ENCODE data around the gene GBE1.
"Not testable (repeated sequence)": the region's sequence is repeated elsewhere in the genome, so short reads cannot be mapped to it uniquely, and the experiment has no call there.

Gene GBE1

GRCh38 chr3:81778678-81779182 lies 17.3 kb upstream of the GBE1 start:
- H3F3A ChIP-seq (ENCODE audit: insufficient read depth, low read length): no peaks in the 10 kb centered on the region
- TF ChIP-seq EZH2 (optimal IDR thresholded peaks at IDR 0.05; ENCODE audit: low read depth, low read length): no peak
- no peak for TF ChIP-seq CTCF (IDR thresholded peaks at IDR 0.05; ENCODE audit: low read length)
- TF ChIP-seq EZH2phosphoT487 (IDR thresholded peaks at IDR 0.05; ENCODE audit: low read length): no peak
- no peaks in the 10 kb centered on the region for H3K79me2 ChIP-seq (ENCODE audit: low read length)
- H3K9me2 ChIP-seq (replicated peaks; ENCODE audit: insufficient read depth, low read length): no peaks in the 10 kb centered on the region
- H3K4me2 ChIP-seq (ENCODE audit: low read depth, low read length): no peak overlapping the region
- no peaks in the 10 kb centered on the region for H3K4me1 ChIP-seq (ENCODE audit: low read length)
- no peaks in the 10 kb centered on the region for H4K20me1 ChIP-seq (ENCODE audit: insufficient read depth, low read length)
- H3K27me3 ChIP-seq (replicated peaks; ENCODE audit: insufficient read depth, low read length): no peaks in the 10 kb centered on the region
- H3K4me3 ChIP-seq (ENCODE audit: low read length): no peak overlapping the region
- no peak overlapping the region for H2AFZ ChIP-seq (ENCODE audit: low read length)
- no peak overlapping the region for H3K9ac ChIP-seq (ENCODE audit: low read length)
- no peak overlapping the region for H3K27ac ChIP-seq (ENCODE audit: low read length)
- DNase-seq: no peak
- no peaks in the 10 kb centered on the region for H3K36me3 ChIP-seq (replicated peaks; ENCODE audit: insufficient read depth, low read length)
- no peaks in the 10 kb centered on the region for H3K9me3 ChIP-seq (replicated peaks; ENCODE audit: insufficient read depth, low read length)

- Histone ChIP-seq H2AFZ (ENCODE audit: low read length) (no peak overlapping the region), H3K9me3 (replicated peaks; ENCODE audit: insufficient read depth, low read length) (no peaks in the 10 kb centered on the region), H3K79me2 (ENCODE audit: low read length) (no peaks in the 10 kb centered on the region), H3K4me1 (ENCODE audit: low read length) (no peaks in the 10 kb centered on the region), H3K4me3 (ENCODE audit: low read length) (no peak overlapping the region), H3K36me3 (replicated peaks; ENCODE audit: insufficient read depth, low read length) (no peaks in the 10 kb centered on the region), H3K9ac (ENCODE audit: low read length) (no peak overlapping the region), H3K9me2 (replicated peaks; ENCODE audit: insufficient read depth, low read length) (no peaks in the 10 kb centered on the region), H3K4me2 (ENCODE audit: low read depth, low read length) (no peak overlapping the region), H4K20me1 (ENCODE audit: insufficient read depth, low read length) (no peaks in the 10 kb centered on the region), H3F3A (ENCODE audit: insufficient read depth, low read length) (no peaks in the 10 kb centered on the region), H3K27me3 (replicated peaks; ENCODE audit: insufficient read depth, low read length) (no peaks in the 10 kb centered on the region), H3K27ac (ENCODE audit: low read length) (no peak overlapping the region)
- TF ChIP-seq CTCF (IDR thresholded peaks at IDR 0.05; ENCODE audit: low read length) (no peak), EZH2 (optimal IDR thresholded peaks at IDR 0.05; ENCODE audit: low read depth, low read length) (no peak), EZH2phosphoT487 (IDR thresholded peaks at IDR 0.05; ENCODE audit: low read length) (no peak)
- DNase-seq: no peak
Observed at GRCh38 chr3:81776643-81777042, 15.2 kb upstream of the GBE1 start.

GRCh38 chr3:81770710-81771109 lies 9.3 kb upstream of the GBE1 start:
- Histone ChIP-seq H3K27me3 (replicated peaks; ENCODE audit: insufficient read depth, low read length) (no peaks in the 10 kb centered on the region), H3K27ac (ENCODE audit: low read length) (no peak overlapping the region), H3K36me3 (replicated peaks; ENCODE audit: insufficient read depth, low read length) (no peaks in the 10 kb centered on the region), H3K79me2 (ENCODE audit: low read length) (no peaks in the 10 kb centered on the region), H3K9me2 (replicated peaks; ENCODE audit: insufficient read depth, low read length) (no peaks in the 10 kb centered on the region), H4K20me1 (ENCODE audit: insufficient read depth, low read length) (no peaks in the 10 kb centered on the region), H3K9ac (ENCODE audit: low read length) (no peak overlapping the region), H3K4me3 (ENCODE audit: low read length) (no peak overlapping the region), H3K9me3 (replicated peaks; ENCODE audit: insufficient read depth, low read length) (no peaks in the 10 kb centered on the region), H3K4me2 (ENCODE audit: low read depth, low read length) (no peak overlapping the region), H2AFZ (ENCODE audit: low read length) (no peak overlapping the region), H3F3A (ENCODE audit: insufficient read depth, low read length) (no peaks in the 10 kb centered on the region), H3K4me1 (ENCODE audit: low read length) (no peaks in the 10 kb centered on the region)
- TF ChIP-seq EZH2 (optimal IDR thresholded peaks at IDR 0.05; ENCODE audit: low read depth, low read length): no peak
- DNase-seq: no peak

- 0 out of 2 replicates have a peak, but pooled peaks cover 6% of the 10 kb centered on the region for H3K4me1 ChIP-seq (ENCODE audit: low read length)
- no peak overlapping the region for H2AFZ ChIP-seq (ENCODE audit: low read length)
- no peaks in the 10 kb centered on the region for H3K27me3 ChIP-seq (replicated peaks; ENCODE audit: insufficient read depth, low read length)
- DNase-seq: no peak
- no peaks in the 10 kb centered on the region for H3K79me2 ChIP-seq (ENCODE audit: low read length)
- H3K36me3 ChIP-seq (replicated peaks; ENCODE audit: insufficient read depth, low read length): no peaks in the 10 kb centered on the region
- H3K4me3 ChIP-seq (ENCODE audit: low read length): no peak overlapping the region
- no peak overlapping the region for H3K27ac ChIP-seq (ENCODE audit: low read length)
- no peak for TF ChIP-seq CTCF (IDR thresholded peaks at IDR 0.05; ENCODE audit: low read length)
- no peak for TF ChIP-seq EZH2 (optimal IDR thresholded peaks at IDR 0.05; ENCODE audit: low read depth, low read length)
- TF ChIP-seq EZH2phosphoT487 (IDR thresholded peaks at IDR 0.05; ENCODE audit: low read length): no peak
- H4K20me1 ChIP-seq (ENCODE audit: insufficient read depth, low read length): no peaks in the 10 kb centered on the region
- H3K4me2 ChIP-seq (ENCODE audit: low read depth, low read length): no peak overlapping the region
- H3K9ac ChIP-seq (ENCODE audit: low read length): no peak overlapping the region
- no peaks in the 10 kb centered on the region for H3K9me2 ChIP-seq (replicated peaks; ENCODE audit: insufficient read depth, low read length)
- no peaks in the 10 kb centered on the region for H3K9me3 ChIP-seq (replicated peaks; ENCODE audit: insufficient read depth, low read length)
- H3F3A ChIP-seq (ENCODE audit: insufficient read depth, low read length): no peaks in the 10 kb centered on the region
Observed at GRCh38 chr3:81769299-81769698, 7.9 kb upstream of the GBE1 start.

GRCh38 chr3:81767250-81767859 lies 5.9 kb upstream of the GBE1 start:
- H3K79me2 ChIP-seq (ENCODE audit: low read length); H3K4me1 ChIP-seq (ENCODE audit: low read length); H3F3A ChIP-seq (ENCODE audit: insufficient read depth, low read length); DNase-seq; H3K4me3 ChIP-seq (ENCODE audit: low read length); H4K20me1 ChIP-seq (ENCODE audit: insufficient read depth, low read length); H3K4me2 ChIP-seq (ENCODE audit: low read depth, low read length); H3K36me3 ChIP-seq (replicated peaks; ENCODE audit: insufficient read depth, low read length); H3K27me3 ChIP-seq (replicated peaks; ENCODE audit: insufficient read depth, low read length); H3K9me2 ChIP-seq (replicated peaks; ENCODE audit: insufficient read depth, low read length); H3K9me3 ChIP-seq (replicated peaks; ENCODE audit: insufficient read depth, low read length); H3K27ac ChIP-seq (ENCODE audit: low read length); H2AFZ ChIP-seq (ENCODE audit: low read length); H3K9ac ChIP-seq (ENCODE audit: low read length): not testable (repeated sequence)

All from MM.1S (cell line).